Ishikawa (cell line): ENCODE results near the gene MACF1.

Experiments used
- CREB1 ChIP-seq: IDR thresholded peaks from 2 replicates; pipeline ENCODE4 v1.6.1; 2012; ENCODE audit warnings: low read depth
- EGR1 ChIP-seq: IDR thresholded peaks from 2 replicates; pipeline ENCODE4 v1.6.1; 2012
- EP300 ChIP-seq: IDR thresholded peaks from 2 replicates; pipeline ENCODE4 v1.6.1; 2012; ENCODE audit warnings: borderline replicate concordance
- FOXM1 ChIP-seq: IDR thresholded peaks from 2 replicates; pipeline ENCODE4 v1.6.1; 2012; ENCODE audit warnings: low read depth, borderline replicate concordance
- RAD21 ChIP-seq: IDR thresholded peaks from 2 replicates; pipeline ENCODE4 v1.6.1; 2012; ENCODE audit warnings: low read depth
- REST ChIP-seq: IDR thresholded peaks from 2 replicates; pipeline ENCODE4 v1.6.1; 2012; ENCODE audit warnings: low read depth, mild to moderate bottlenecking
- TCF12 ChIP-seq: IDR thresholded peaks from 2 replicates; pipeline ENCODE4 v1.6.1; 2012; ENCODE audit warnings: low read depth
- TEAD4 ChIP-seq: IDR thresholded peaks from 2 replicates; pipeline ENCODE4 v1.6.1; 2012
- YY1 ChIP-seq: IDR thresholded peaks from 2 replicates; pipeline ENCODE4 v1.6.1; 2012; ENCODE audit warnings: low read depth
- TF ChIP-seq, protein P1 (sequence below): IDR thresholded peaks from 2 replicates; pipeline ENCODE4 v1.6.1; 2012

- TF ChIP-seq RAD21 (no peak), FOXM1 (no peak), TEAD4 (no peak), EP300 (no peak), TCF12 (no peak), REST (no peak), YY1 (no peak), CREB1 (no peak), EGR1 (no peak)
- TF ChIP-seq, protein P1, sequence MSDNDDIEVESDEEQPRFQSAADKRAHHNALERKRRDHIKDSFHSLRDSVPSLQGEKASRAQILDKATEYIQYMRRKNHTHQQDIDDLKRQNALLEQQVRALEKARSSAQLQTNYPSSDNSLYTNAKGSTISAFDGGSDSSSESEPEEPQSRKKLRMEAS: no peak
Observed at GRCh38 chr1:39416609-39417008, 212.1 kb downstream of the MACF1 start.
